Measurements from ENCODE around the gene EIF3L. TPM values are rescaled to one million over a fixed set of nuclear protein-coding genes. Genes with fewer than 3 reads are reported as not detected.

Gene EIF3L
- polyA plus RNA-seq, 3 donors, result 915 to 1,103 (median 1,045) TPM

DNA sequence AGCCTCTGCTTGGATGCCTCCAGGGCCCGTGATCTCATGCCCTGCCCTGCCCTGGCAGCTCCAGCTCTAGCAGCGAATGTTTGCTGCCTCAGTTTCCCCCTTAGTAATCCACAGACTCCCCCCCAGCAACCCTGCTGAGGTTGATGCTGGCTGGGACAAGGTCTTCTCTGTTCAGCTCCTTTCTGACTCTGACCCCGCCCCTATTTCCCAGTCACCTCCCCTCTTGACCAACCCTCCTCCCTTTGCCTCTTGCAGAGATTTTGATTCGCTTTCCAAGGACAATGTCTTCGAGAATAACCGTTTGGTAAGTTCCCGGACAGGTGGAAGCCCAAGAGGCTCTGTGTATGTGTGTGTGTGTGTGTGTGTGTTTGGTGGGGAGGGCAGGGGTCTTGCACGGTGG, 62.5 kb downstream of the EIF3L start:
- no peak for DNase-seq (ENCODE audit: extremely low read depth in 1 of 11, low read depth in 9 of 11, low spot score in 4 of 11)

DNA sequence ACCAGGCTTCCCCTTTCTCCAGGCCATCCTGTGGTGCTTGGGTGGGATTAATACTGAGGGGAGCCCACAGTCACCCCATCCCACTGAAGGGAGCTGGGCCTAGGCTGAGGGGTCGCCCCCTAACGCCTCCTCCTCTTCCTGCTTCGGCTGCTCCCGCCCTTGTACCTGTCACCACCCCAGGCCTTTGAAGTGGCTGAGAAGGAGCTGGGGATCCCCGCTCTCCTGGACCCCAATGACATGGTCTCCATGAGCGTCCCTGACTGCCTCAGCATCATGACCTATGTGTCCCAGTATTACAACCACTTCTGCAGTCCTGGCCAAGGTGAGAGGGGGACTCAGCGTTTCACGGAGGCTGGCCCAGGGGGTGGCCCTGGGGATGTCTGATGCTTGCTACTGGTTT, 63.0 kb downstream of the EIF3L start:
- no peak for DNase-seq (ENCODE audit: extremely low read depth in 1 of 11, low read depth in 9 of 11, low spot score in 4 of 11)

DNA sequence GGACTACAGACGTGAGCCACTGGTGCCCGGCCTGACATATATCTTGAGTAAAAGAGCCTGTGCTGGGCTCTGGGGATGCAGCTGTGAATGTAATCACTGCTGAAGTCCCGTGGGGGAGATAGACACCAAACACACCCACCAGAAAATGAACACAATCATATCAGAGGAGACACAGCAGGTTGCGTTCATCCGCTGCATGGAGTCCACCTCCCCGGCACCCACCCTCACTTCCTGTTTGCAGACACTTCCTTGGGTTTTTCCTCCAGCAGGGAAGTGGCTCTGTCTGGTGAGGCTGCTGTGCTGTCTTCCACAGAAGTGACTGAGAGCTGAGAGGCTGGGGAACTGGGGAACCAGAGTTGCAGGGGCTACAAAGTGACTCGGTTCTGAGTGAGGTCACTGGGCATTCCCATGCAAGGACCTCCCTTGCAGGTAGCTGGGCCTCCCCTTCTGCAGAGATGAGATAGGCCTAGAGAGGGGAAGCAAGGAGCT, 64.1 kb downstream of the EIF3L start:
- DNase-seq (ENCODE audit: extremely low read depth in 1 of 11, low read depth in 9 of 11, low spot score in 4 of 11), result no peak

- DNase-seq (ENCODE audit: extremely low read depth in 1 of 11, low read depth in 9 of 11, low spot score in 4 of 11), result no peak
These were observed 67.1 kb downstream of the EIF3L start for GRCh38 chr22:37916311-37916710.

GRCh38 chr22:37917874-37918548, 68.8 kb downstream of the EIF3L start:
- DNase-seq (ENCODE audit: extremely low read depth in 1 of 11, low read depth in 9 of 11, low spot score in 4 of 11), result no peak

DNA sequence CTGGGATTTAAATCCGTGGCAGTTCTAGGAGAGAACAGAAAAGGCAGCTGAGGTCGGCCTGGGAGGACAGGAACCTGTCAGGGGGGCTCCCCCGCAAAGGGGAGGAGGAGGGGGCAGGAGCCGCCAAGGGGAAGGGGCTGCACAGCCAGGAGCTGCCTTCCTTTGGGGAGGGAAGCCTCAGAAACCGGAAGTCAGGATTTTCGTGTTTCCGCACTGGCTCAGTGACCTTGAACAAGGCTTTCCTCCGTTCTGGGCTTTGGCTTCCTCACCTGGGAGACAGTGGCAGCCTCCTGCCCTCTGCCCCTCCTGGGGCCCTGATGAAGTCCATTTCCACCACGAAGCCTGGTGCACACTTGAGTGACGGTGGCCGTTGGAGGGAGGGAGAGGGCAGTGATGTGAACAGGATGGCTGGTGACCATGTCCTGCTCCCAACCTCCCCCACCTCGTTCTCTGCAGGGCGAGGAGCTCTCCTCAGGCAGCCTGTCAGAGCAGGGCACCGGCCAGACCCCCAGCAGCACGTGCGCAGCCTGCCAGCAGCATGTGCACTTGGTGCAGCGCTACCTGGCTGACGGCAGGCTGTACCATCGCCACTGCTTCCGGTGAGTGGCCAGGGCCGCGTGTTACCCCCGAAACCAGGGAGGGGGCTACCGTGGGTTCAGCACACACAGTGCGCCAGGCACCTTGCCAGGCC, 69.5 kb downstream of the EIF3L start:
- DNase-seq (ENCODE audit: extremely low read depth in 1 of 11, low read depth in 9 of 11, low spot score in 4 of 11), result no peak

DNA sequence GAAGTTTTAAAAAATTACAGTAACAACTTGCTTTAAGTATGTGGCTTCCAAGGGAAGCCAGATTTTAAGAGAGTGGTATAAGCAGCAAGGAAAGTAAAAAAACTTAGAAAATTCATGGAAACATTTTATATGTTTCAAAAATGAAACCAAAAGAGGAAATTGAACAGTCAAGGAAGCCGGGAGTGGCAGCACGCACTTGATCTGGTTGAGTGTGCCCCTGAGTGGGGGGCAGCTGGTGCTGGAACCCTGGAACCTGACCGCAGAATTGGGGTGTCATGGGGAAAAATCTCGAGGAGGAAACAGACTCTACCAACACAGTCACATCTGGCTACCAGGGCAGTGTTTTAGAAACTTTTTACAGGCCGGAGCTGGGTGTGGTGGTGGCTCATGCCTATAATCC, 70.9 kb downstream of the EIF3L start:
- DNase-seq (ENCODE audit: extremely low read depth in 1 of 11, low read depth in 9 of 11, low spot score in 4 of 11), result no peak

GRCh38 chr22:37922191-37922590, 73.0 kb downstream of the EIF3L start:
- no peak for DNase-seq (ENCODE audit: extremely low read depth in 1 of 11, low read depth in 9 of 11, low spot score in 4 of 11)

DNA sequence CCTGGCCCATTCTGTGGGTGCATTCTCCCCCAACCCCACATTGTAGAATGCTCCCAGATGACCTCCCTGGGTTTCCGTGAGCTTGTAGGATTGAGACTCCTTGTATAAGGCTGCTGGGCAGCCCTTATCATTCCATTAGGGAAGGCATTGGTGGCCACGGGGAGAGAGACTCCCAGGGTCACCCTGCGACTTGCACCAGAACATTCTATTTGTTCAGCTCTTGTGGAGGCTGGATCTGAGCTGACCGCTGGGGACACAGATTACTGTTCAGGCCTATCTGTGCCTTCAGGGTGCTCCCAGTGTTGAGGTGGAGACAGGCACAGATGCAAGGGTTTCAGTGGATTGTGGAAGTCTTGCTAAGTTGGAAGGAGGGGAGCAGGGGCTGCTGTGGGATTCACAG, 74.7 kb downstream of the EIF3L start:
- DNase-seq (ENCODE audit: extremely low read depth in 1 of 11, low read depth in 9 of 11, low spot score in 4 of 11), result no peak

DNA sequence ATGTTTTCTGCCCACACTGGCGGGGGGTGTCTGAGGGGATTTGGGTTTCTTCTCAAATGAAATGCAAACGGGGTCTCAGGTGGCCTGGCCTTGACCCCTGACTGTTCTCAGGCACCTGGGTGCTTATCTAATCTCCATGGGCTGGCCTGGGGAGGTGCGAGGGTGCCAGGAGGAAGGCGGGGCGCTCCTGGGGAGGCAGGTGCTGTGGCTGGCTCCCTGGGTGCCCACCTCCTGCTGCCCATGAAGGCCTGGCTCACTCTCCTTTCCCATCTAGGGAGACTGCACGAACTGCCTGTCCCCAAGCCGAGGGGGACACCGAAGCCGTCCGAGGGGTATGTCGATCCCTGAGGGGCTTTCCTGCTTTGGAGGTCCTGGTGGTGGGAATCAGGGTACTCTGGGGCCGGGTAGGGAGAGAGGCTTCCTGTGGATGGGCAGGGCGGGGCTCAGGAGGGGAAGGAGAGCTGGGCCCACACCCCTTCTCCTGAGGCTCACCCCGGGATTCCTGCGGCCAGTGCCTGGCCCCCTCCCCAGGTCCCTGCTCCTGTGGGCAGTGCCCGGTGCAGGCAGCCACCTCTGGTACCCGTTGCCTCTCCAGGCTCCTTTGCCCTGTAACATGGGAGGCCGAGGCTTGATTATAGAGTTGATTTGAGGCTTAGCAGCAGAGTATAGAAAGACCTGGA, 75.3 kb downstream of the EIF3L start:
- DNase-seq (ENCODE audit: extremely low read depth in 1 of 11, low read depth in 9 of 11, low spot score in 4 of 11), result no peak

GRCh38 chr22:37925330-37925729, 76.1 kb downstream of the EIF3L start:
- peak in 5 of 11 donors; percentile 52 to 68 (median 66) for DNase-seq (ENCODE audit: extremely low read depth in 1 of 11, low read depth in 9 of 11, low spot score in 4 of 11)

GRCh38 chr22:37925767-37926166, 76.5 kb downstream of the EIF3L start:
- no peak for DNase-seq (ENCODE audit: extremely low read depth in 1 of 11, low read depth in 9 of 11, low spot score in 4 of 11)

GRCh38 chr22:37926358-37926757, 77.1 kb downstream of the EIF3L start:
- no peak for DNase-seq (ENCODE audit: extremely low read depth in 1 of 11, low read depth in 9 of 11, low spot score in 4 of 11)

GRCh38 chr22:37926771-37927636, 77.8 kb downstream of the EIF3L start:
- DNase-seq (ENCODE audit: extremely low read depth in 1 of 11, low read depth in 9 of 11, low spot score in 4 of 11), result no peak

DNA sequence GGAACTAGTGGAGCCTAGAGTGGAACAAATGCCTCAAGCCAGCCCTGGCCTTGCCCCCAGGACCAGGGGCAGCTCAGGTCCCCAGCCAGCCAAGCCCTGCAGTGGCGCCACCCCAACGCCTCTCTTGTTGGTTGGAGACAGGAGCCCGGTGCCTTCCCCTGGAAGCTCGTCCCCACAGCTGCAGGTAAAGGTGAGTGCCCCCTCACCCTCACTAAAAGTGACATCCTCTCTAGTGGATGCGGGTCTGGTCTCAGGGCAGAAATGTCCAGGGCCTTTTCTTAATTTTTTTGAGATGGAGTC, 78.4 kb downstream of the EIF3L start:
- no peak for DNase-seq (ENCODE audit: extremely low read depth in 1 of 11, low read depth in 9 of 11, low spot score in 4 of 11)

GRCh38 chr22:37929390-37929789, 80.2 kb downstream of the EIF3L start:
- DNase-seq (ENCODE audit: extremely low read depth in 1 of 11, low read depth in 9 of 11, low spot score in 4 of 11), result no peak

DNA sequence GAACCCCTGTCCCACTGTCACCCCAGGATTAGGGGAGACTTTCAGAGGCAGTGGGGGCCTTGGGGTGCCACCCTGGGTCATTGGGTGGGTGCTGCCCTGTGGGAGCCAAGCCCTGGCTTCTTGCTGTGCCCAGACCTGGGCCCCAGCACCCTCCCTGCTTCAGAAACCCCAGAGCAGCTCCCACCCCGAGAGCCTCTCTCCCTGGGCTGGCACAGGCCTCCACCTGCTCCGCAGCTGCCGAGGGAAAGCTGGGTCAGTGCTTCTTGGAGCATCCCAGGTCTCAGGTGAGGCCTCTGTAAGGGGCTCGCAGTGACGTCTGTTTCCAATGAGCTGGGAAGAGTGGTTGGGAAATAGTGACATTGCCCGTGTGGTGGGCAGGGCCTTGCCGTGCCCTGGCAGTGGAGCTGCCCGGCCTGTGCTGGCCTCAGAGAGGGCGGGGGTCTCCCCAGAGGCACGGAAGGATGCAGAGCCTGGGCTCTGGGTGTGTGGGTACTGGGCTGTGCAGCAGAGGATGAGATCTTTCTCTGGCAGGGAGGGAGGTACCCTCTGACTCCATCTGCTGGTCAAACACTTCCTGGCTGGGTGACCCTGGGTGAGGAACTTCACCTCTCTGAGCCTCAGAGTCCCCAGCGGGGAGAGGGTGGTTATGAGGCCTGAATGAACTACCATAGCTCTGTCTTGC, 81.2 kb downstream of the EIF3L start:
- no peak for DNase-seq (ENCODE audit: extremely low read depth in 1 of 11, low read depth in 9 of 11, low spot score in 4 of 11)

DNA sequence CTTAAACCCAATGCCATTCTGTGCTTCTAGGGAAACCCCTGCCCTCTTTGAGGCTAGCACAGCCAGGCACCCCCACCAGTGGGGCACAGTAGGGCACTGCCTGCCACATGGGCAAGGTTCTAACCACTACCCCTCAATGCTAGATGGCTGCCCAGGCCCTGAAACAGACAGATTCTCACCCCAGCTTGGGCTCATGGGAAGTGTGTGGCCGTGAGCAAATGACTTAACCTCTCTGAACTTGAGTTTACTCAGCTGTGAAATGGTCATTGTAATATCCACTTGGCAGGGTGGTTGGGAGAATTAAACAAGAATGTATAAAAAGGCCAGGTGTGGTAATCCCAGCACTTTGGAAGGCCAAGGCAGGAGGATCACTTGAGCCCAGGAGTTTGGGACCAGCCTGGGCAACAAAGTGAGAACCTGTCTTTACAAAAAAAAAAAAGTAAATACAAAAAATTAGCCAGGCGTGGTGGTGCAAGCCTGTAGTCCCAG, 81.8 kb downstream of the EIF3L start:
- no peak for DNase-seq (ENCODE audit: extremely low read depth in 1 of 11, low read depth in 9 of 11, low spot score in 4 of 11)

DNA sequence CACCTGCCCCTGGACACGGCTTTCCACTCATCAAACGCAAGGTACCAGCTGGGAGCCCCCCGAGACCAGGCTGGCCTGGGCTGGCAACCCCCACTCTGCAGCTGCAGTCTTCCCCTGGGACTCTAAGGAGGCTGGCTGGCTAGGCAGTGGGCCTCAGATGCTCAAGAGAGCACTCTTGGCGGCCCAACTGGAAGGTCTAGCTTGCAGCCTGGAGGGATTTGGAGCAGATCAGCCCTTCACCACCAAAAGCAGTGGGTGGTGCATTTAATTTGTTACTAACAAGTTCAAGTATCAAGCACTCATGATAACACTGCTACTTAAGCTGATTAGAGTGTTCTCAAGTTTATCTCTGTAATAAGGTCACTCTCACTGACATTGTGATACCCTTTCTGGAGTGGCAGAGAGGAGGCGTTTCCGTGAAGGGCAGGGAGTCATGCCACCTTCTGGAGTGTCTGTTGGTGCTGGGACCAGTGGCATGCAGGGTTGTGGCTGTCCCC, 82.7 kb downstream of the EIF3L start:
- DNase-seq (ENCODE audit: extremely low read depth in 1 of 11, low read depth in 9 of 11, low spot score in 4 of 11), result no peak

Measured in renal cortex interstitium (tissue), 11 donors.